Inflammatory macrophage (primary cell): ENCODE measurements around the gene PDE4B.
"Not testable (repeated sequence)": the region's sequence is repeated elsewhere in the genome, so short reads cannot be mapped to it uniquely, and the experiment has no call there.

Source experiments
- DNase-seq, 2 donors: peaks; one replicate each; pipeline ENCODE4 v3.0.0-alpha.2; 2020 to 2022

Gene PDE4B

DNA sequence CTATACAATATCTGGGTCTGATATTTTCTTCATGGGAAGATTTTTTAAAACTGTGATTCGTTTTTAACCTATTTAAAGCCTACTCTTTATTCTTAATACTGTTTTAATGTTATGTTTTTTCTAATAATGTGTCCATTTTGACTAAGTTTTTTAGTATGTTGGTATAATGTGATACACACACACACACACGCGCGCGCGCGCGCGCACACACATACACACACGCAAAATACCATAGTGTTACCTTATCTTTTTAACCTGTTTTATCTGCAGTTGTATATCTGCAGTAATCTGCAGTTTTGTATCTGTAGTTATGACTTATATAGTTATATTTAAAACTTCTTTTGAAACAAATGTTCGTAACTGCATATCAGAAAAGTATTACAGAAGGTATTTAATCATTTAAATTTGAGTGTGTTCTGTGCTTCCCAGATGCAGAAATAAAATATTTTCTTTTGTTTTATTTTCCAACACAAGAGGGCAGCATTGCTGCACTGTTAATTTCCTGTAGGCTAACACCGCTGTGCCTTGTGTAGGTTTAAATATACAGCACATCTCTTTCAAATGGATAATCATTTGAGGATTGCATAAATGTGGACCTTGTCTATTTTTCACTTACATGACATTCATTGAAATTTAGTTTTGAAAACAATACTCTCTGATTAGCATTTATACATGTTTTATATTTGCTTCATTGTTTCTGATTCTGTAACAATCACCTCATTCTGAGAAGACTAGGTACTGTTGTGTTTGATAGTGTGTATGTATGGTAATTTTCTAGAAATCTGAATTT, 166.1 kb downstream of the PDE4B start:
- DNase-seq: peak; percentile 57 to 78

DNA sequence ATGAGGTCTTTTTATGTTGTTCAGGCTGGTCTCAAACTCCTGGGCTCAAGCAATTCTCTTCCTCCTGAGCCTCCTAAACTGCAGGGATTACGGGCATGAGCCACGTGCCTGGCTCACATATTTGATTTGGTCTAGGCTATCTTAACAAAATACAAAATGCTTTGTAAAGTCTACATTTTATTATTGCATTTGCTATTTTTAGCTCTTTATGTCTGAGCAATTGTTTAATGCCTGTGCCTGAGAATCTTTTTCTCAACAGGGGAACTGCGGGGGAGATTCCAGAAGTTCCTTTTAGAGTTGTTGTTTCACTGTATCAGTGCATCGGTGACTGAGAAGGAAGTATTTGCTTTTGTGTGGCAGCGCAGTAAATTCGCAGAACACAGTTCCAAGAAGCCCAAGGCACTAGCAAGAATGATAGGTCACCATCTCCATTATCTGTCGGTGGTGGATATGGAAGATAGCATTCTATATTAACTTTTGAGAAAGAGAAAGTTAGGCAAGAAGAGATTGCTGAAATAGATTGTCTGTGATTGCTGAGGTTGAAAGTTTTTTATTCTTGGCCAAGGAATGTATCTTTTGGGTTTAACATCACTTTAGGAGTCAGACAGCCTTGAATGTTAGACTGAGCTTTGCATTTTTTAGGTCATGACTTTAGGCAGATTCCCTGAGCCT, 167.3 kb downstream of the PDE4B start:
- peak; percentile 34 to 39 for DNase-seq

DNA sequence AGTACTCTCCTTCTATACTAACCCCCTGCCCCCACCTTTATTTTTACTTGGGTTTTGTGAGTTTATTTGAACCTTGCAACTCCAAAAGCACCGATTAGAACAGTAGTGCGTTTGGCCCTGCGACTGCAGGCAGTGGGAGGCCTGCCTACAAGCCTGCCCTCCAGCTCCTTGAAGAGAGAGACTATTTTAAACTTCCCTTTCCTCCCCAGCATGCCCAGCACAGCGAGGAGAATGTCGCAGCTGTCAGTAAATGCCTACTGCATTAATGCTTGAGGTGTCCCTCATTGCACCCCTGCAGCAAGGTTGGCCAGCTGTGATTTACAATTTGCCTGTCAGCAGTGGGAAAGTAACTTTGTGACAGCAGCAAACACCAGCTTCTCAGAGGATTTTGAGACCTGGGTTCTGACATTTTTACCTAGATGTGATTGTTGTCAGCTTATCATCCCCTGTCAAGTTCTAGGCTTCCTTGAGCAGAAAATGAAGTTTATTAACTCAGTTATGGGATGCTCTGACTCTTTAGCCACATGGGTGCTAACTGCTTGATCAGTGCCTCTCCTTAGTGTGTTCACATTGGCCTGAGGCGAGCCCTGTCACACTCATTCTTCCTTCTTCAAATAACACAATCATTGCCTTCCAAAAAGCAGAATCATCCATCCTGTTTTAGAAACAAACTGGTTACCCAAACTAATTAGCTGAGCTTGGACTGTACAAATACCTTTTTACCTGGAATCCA, 170.6 kb downstream of the PDE4B start:
- DNase-seq: no peak

GRCh38 chr1:65964123-65964522, 171.4 kb downstream of the PDE4B start:
- DNase-seq: no peak

- no peak for DNase-seq
These were observed 172.7 kb downstream of the PDE4B start for GRCh38 chr1:65965112-65965996.

DNA sequence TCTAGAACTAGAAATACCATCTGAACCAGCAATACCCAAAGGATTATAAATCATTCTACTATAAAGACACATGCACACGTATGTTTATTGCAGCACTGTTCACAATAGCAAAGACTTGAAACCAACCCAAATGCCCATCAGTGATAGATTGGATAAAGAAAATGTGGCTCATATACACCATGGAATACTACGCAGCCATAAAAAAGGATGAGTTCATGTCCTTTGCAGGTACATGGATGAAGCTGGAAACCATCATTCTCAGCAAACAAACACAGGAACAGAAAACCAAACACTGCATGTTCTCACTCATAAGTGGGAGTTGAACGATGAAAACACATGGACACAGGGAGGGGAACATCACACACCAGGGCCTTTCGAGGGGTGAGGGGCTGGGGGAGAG, 174.8 kb downstream of the PDE4B start:
- not testable (repeated sequence) for DNase-seq

GRCh38 chr1:65971547-65971946, 178.9 kb downstream of the PDE4B start:
- DNase-seq: no peak

- no peak for DNase-seq
These were observed 183.0 kb downstream of the PDE4B start for GRCh38 chr1:65975708-65976107.

DNA sequence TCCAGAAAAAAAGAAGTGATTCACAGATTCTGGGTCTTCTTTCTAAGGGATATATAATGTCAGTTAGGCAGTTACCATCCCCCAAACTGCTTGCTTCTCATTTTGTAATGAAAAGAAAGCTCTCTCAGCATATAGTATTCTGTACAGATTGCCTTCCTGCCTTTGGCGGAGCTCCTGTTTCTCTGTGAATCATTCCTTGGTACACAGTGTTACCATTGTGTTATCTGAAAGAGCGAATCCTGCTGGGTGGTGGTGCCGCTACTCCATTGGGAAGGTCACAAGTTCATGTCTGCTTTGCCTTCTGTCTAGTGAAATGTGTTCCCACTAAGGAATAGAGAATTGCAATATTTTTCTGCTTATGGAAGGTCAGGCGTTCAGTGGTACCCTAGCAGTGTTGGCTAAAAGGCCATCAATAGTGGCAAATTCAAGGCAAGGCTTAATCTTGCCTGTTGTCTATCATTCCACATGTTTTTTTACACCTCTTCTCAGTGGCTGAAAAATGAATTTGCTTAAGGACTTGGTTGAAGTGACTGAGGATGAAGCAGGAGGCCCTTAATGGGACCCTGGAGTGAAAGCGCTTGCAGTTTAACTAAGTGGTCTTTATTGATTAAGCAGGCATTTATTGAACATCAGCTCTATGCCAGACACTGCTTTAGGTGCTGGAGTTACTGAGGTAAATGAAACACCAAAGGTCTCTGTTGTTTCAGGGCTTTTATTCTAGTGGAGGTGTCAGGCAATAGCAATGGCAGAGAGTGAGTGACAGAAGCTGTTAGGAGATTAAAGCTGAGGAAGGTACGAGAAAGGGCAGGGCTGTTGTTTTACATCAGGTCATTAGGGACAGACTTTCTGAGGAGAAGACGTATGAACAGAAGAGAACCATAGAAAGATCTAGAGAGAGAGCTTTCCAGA, 186.7 kb downstream of the PDE4B start:
- DNase-seq: no peak

- DNase-seq: no peak
These were observed 187.5 kb downstream of the PDE4B start for GRCh38 chr1:65980237-65980636.

GRCh38 chr1:65983500-65983899, 190.8 kb downstream of the PDE4B start:
- DNase-seq: no peak

DNA sequence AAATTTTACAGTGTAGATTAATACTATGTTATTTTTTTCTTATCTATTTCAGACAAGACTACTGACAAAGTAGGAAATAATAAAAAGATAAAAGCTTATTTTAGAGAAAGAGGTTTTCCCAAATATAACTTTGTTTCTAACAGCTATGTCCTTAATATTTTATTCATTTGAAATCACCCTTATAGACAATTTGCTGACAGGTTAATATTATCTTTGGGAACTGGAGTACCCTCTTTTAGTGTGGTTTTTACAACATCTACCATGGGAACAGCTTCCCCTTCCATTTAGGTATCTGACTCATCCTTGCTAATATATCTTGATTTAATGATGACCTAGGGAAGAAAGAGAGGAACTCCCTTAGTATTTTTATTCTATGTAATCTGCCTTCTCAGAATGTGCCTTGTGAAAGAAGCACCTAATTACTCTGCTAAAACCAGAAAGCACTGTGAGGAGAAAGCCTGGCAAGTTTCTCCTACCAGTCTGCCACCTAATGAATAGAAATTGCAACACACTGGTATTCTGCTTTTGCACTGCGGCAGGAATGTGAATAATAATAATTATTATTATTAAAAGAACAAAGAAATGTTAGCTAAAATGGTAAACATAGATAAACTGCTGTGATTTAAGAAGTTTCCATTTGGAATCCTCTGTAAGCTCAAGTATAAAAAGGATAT, 192.8 kb downstream of the PDE4B start:
- DNase-seq: no peak

- no peak for DNase-seq
These were observed 193.5 kb downstream of the PDE4B start for GRCh38 chr1:65986146-65986545.

- DNase-seq: no peak
These were observed 197.5 kb downstream of the PDE4B start for GRCh38 chr1:65990161-65990560.

GRCh38 chr1:65991694-65992093, 199.0 kb downstream of the PDE4B start:
- DNase-seq: no peak

GRCh38 chr1:65992165-65992821, 199.6 kb downstream of the PDE4B start:
- DNase-seq: no peak

DNA sequence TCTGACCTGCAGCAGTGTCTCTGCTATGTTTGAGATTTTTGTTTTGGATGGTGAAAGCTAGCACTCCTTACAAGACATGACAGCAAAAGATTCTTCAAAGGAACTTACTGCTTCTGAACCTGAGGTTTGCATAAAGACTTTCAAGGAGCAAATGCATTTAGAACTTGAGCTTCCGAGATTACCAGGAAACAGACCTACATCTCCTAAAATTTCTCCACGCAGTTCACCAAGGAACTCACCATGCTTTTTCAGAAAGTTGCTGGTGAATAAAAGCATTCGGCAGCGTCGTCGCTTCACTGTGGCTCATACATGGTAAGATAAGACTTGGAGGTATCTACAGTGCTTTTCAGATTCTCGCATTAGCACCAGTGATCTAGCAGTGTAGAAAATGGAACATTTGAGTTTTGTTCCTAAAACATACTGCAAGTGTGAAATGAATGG, 200.2 kb downstream of the PDE4B start:
- no peak for DNase-seq

DNA sequence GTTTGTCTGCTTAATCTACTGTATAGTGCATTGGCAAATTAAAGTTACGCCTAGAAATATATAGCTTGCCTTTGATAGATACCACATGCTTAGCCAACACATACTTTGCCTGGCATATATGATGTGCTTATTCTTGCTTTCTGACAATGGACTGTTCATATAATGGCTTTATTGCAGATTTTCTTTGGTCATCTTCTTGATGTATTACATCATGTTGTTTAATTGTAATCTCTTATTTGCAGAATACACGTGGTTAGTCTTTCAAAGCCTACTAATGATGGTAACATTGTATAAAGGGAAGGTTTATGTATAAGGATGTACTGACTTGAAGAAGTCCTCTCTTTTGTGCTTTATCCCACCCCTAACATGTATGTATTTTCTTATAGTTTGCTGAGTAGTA, 201.5 kb downstream of the PDE4B start:
- DNase-seq: no peak

DNA sequence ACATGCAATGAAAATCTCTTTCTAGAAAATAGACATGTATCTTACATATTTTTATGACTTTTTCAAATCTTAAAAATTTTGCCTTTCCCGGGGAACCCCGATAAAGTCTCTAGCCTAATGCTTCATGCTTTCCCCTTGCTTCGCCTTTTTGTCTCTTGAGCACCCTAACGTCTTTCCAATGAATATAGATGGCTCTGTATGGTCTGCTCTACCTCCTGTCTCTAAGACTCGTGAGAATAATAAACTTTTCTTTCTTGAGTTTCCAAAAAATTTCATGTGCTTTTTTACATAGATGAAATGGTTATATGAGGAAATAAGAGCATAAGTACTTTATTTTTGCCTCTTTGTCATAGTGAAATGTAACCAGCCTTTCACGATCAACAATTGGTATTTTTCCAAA, 202.6 kb downstream of the PDE4B start:
- no peak for DNase-seq

DNA sequence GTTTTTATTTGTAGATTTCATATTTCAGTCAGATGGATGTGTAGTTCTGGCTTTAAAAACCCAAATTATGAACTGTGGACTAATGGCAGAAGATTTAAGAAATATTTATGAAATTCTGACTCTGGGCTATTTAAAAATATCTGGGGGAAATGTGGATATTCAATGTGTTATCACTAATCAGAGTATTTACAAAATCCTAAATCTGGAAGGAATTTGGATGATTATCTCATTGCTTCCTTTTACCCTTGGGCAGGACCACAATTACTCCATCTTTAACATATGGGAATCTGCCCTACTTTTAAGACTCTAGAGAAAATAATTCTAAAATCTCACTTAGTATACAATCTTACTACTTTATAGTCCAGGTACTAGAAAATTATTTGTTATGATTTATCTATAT, 203.2 kb downstream of the PDE4B start:
- no peak for DNase-seq
